ENCODE results near the gene PIGZ.

Gene PIGZ

DNA sequence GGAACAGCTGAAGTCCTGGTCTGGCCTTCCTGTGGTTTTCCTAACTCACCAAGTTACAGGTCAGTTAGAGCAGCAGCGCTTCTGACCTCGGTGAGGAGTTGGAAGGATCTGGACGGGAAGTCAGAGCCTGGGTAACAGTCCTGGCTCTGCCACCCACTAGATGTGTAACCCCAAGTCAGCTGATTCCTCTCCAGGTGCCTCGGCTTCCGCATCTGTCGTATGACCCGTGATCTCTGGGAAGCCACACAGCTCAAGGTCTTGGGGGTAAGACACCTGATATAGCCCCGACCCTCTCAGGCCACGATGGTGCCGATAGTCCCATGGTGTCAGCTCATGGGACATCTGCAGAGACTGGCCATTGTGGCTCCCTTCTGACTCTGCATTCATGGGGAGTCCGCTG lies 8.3 kb upstream of the PIGZ start:
- DNase-seq = no peak

DNA sequence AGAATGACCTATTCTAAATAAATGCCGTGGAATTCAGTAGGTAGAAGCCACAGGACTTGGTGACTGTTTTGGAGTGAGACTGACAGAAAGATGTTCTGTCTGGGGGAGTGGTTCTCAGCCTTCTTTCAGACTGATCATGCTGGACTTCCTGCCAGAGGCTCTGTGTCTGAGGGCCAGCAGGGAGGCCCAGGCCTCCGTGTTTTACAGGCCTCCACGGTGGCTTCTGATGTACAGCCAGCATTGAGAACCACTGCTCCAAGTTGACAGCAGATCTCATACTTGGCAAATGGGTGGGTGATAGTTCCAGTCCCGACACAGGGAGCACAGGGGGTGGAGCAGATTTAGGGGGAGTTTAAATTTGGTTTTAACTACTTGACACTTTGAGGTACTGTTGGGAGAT lies 6.7 kb upstream of the PIGZ start:
- no peak for DNase-seq

DNA sequence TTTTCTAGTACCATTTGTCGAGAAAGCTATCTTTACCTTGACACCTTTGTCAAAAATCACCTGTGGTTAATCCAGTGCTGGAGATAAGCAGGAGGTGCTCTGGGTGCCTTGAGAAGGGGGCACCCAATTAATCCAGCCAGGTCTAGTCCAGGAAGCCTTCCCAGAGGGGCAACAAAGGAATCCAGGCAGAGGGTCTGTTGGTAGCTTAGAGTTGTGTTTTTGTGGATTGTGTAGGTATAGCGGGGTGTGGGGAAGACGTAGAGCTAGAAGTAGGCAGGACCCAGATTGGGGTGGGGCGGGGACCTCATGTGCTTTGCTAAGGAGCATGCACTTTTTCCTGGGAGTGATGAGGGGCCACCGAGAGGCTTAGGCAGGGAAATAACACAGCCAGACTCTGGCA lies 6.0 kb upstream of the PIGZ start:
- DNase-seq = no peak

DNA sequence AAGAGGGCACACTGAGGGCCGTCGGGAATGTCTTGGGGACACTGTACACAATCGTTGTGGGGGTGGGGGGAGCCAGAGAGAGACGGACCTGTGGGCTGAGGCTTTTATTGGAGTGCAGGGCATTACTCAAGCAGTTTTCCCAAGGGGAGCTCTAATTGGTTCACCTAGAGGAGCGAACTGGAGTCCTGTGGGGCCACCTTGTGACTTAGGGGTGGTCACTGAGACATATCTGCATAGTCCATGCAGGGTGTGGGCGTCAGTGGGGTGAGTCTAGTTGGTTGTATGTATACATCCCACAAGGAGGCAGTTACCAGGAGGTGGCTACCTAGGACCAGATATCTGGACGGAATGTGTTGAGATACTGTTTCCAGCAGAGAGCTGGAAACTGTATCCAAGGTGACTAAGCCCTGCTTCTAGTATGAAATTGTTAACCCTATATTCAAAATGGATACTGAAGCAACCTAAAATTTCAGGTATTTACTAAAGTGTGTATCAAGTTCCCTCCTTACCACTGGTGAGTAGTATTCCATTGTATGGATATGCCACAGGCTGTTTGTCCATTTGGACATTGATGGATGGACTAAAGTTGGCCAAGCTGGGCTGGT lies 2.6 kb upstream of the PIGZ start:
- no peak for DNase-seq

DNA sequence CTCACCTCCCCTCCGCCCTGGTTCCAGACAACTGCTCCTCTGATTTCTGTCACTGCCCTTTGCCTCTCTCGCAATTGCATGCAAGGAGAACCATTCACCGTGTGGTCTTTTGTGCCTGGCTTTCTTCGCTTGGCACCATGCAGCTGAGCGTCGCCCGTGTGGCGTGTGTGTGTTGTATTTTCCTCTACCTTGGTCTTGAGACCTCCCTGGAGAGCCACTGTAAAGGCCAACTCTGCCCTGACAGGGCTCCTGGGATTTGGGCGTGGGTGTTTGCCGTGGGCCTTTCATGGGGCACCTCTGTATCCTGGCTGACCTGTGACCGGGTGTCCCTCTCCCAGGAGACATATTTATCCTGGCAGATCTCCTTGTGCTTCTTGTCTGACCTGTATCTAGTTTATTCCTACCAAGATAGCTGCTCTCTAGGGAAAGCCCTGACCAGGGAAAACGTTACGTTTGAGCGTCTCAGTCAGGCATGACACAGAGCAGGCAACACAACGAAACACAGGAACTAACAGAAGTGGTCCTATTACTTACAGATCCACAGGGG lies 2.0 kb upstream of the PIGZ start:
- DNase-seq = no peak

DNA sequence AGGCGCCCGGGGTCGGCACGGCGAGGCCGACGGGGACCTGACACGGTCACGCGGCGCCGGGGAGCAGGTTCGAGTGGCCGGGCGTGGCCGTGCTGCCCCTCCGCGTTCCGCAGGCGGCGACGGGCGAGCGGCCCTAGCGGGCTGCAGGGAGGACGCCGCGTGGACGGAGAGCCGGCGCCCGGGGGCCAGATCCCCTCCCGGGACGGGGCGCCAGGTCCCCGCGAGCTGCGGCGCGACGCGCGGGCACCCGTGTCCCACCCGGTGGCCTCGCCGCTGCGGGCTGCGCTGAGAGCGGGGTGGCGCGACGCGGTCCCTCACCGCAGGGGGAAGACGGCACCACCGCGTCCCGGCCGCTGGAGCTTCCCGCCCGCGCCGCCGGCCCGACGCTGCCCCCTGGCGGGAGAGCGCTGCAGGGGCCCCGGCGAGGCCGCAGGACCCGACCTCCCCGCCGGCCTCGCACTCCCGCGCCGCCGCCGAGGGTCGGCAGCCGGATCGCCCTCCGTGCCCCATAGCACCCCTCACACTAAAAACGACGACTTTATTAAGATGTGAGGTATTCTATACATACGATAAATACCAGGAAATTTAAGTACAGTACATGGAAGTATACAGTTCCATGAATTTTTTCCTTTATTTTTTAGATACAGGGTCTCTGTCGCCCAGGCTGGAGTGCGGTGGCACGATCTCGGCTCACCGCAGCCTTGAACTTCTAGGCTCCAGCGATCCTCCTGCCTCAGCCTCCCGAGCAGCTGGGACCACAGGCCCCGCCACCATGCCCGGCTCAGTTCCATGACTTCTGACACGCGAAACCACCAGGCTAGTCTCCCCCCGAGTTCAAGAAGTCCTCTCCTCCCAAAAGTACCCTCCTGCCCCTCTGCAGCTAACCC lies 1.3 kb upstream of the PIGZ start:
- peak; percentile 94 for DNase-seq

DNA sequence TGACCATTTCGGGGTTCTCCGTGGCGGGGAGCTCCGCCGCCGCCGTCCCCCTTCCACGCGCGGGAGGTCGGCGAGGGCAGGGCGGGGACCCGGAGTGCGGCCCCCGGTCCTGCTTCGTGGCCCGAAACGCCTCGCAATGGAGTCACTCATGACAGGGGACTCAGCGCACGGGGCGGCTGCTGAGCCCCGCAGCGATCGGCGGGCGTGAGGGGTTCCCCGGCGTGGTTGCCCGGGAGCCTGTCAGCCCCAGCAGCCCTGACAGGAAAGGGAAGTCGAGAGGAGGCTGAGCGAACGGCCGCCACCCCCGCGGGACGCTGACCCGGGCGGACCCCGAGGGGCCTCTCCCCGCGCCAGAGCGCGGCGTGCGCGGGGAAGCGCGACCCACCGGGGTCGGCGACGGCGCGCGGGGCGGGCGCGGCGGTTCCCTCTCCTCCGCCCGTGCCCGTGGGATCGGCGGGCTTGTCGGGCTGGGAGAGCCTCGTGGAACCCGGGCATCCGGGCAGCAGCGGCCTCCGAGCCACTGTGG lies 564 bp upstream of the PIGZ start:
- DNase-seq = peak; percentile 63

DNA sequence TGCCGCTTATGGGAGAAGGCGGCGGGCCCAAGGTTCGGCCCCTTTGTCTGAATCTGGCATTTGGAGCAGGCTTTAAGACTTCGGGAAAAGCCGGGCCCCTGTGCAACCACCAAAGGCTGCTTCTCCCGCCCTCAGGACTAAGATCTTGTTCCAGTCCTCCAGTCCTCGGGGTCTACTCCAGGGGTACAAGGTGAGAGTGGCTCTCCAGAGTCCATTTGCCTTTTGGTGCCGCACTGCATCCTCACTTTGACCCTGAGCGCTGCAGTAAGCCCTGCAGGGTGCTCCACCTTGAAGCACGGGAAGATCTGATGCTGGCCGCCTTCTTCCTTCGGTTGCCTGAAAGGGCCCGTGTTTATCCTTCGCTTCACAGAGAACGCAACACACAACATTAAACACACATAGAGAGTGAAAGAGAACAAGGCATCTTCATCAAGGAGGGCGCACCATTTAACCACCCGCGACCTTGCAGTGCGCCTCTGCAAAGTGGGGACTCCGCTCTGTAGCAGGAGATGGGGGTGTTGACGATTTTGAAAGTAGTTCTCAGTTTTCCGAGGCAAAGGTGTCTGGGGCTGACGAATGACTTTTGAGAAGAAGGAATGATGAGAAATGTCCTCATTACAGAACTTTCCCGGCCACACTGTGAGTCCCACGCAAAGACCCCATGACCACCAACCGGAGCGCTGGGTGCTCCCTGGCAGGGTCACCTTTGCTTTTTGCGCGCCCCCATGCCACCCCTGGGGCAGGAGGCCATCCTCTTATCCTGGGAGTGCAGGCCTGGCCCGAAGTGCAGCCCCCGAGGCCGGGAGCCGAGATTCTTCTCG lies 1.0 kb downstream of the PIGZ start:
- no peak for DNase-seq

DNA sequence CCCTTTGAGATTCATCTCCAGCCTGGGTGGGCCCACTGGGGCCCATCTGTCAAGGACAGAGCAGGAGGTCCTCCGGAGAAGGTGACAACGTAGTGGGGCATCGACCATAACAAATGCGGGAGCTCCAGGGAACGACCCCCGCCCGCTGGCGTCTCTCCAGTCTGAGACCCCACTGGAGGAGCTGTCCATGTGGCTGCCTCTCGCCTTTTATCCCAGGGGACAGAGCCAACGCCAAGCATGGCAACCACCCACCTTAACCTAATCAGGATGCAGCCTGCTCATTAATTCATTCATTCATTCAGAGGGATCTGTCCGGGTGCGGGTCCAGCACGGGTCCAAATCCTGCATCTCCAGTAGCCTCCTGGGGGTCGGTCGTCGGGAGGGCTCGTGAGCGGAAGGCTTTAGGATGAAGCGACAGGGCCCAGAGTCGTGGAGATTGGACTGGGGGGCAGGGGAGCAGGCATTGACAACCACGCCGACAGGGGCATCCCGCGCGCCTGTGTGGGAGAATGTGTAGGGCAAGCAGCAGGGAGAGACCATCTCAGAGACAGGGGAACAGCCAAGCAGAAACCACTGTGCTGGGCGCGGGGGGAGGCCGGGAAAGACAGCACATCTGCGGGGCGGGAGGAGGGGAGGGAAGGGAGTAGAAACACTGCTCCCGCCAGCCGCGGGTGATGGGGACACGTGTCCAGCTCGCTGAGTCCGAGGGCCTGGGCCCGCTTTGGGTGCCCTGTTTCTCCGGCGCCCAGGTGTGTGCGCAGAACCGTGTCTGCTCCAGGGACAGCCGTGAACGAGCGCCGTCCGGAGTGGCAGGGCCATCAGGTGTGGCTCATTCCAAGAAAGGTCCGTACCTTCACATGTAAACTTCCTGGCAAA lies 1.9 kb downstream of the PIGZ start:
- no peak for DNase-seq

DNA sequence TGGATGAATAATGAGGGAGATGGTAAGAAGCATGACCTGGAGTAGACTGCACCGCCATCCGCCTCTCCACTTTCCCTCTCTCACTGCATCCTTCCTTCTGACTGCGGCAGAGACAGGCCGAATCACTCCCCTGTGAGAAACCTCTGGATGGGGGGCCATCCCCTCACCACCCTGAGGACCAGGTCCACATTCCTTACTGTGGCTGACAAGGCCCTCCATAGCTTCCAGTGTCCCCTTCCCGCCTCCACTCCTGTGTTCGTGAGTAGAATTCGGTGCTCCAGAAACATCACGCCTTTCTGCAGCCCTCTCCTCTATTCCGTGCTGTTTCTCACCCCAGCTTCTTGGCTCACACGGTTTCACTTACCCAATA lies 2.8 kb downstream of the PIGZ start:
- DNase-seq = no peak

DNA sequence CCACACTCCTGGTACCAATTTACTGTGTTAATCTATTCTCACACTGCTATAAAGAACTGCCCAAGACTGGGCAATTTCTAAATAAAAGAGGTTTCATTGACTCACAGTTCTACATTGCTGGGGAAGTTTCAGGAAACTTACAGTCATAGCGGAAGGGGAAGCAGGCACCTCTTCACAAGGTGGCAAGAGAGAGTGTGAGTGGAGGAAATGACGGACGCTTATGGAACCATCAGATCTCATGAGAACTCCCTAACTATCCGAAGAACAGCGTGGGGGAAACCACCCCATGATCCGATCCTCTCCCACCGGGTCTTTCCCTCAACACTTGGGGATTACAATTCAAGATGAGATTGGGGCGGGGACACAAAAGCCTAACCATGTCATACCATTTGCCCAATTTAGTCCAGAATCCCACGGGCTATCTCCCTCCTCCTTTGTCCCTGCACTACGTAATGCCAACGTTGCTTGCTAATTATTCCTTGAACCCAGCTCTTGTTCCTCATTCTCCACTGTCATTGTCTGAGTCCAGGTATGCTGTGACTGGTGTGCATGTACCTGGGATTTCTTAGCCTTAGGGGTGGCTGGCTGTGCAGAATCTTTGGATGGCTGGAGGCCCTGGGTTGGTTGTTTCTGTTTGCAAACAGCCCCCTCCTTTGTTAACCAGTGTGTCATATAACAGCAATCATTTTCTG lies 3.4 kb downstream of the PIGZ start:
- no peak for DNase-seq

DNA sequence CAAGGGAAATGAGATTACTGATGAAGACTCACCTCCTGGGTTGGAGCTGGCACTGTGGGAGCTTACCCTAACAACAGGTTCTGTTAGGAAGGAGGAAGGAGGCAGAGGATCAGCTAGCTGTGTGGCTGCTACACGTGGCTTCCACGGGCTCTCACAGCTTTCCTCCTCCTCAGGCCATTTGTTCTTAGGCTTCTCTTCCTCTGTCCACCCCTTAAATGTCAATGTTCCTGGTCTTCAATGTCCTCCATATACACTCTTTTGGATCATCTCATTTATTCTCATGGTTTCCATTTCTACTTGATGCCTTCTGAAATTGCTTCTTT lies 5.0 kb downstream of the PIGZ start:
- no peak for DNase-seq

DNA sequence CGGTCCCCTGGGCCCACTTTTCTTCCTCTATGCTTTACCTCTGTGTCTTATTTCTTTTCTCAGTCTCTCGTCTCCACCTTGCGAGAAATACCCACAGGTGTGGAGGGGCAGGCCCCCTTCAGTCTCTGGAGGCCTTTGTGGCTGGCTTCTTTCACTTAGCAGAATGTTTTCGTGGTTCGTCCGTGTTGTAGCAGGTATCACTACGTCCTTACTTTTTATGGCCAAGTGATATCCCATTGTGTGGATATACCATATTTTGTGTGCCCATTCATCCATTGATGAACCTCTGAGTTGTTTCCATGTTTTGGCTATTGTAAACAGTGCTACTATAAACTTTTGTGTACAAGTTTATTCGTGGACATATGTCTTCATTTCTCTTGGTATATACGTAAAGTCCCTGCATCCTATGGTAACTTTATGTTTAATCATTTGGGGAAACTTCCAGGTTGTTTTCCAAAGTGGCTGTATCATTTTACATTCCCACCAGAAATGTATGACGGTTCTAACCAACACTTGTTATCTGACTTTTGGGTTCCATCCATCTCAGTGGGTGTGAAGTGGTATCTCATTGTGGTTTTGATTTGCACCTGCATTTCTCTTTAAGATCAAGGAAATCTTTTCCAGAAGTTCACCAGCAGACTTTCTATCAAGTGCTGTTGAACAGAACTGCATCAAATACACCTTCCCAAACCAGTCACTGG lies 5.6 kb downstream of the PIGZ start:
- DNase-seq = no peak

DNA sequence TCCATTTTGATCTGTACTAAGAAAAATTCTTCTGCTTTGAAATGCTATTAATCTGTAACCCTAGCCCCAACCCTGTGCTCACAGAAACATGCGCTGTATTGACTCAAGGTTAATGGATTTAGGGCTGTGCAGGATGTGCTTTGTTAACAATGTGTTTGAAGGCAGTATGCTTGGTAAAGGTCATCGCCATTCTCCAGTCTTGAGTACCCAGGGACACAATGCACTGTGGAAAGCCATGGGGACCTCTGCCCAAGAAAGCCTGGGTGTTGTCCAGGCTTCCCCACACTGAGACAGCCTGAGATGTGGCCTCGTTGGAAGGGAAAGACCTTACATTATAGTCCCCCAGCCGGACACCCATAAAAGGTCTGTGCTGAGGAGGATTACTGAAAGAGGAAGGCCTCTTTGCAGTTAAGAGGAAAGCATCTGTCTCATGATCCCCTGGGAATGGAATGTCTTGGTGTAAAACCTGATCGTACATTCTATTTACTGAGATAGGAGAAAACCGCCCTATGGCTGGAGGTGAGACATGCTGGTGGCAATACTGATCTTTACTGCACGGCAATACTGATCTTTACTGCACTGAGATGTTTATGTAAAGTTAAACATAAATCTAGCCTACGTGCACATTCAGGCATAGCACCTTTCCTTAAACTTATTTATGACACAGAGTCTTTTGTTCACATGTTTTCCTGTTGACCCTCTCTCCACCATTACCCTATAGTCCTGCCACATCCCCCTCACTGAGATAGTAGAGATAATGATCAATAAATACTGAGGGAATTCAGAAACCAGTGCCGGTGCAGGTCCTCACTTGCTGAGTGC lies 6.3 kb downstream of the PIGZ start:
- no peak for DNase-seq

DNA sequence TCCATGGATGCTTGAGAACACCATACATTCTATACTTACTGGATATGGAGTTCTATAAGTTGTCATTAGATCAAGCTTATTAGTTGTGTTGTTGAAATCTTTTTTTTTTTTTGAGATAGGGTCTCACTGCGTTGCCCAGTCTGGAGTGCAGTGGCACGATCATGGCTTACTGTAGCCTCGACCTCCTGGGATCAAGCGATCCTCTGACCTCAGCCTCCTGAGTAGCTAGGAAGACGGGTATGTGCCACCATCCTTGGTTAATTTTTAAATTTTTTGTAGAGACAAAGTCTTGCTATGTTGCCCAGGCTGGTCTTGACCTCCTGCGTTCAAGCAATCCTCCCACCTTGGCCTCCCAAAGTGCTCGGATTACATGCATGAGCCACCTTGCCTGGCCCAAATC lies 13.8 kb downstream of the PIGZ start:
- no peak for DNase-seq

DNA sequence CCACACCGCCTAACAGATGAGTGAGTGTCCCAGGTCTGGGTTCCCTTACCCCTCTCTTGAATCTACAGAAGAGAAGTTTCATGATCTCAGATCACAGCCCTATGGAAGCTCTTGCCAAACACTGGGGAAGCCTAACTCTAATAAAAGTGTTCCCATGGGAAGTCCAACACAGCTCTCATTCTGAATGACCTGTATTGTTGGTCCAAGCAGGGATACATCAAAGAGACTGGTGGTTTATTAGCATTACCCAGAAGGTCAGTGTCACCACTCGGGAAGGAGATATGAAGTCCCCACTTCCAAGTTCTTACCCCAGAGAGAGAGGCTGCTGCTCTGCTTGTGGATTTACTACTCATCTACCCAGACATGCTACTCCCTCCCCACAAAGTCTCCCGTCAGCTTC lies 17.3 kb downstream of the PIGZ start:
- no peak for DNase-seq

DNA sequence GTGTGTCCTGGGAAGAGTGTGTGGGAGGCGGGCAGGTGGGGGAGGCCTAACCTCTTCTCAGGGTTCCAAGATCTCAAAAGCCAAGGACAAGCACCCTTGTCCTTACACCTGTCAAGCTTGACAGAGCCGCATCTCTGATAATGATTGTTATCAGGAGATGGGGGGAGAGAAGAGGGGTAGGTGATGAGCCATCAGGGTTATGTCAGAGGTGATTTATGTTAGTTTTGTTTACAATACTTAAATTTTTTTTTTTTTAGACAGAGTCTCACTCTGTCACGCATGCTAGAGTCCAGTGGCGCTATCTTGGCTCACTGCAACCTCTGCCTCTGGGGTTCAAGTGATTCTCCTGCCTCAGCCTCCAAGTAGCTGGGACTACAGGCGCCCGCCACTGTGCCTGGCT lies 18.9 kb downstream of the PIGZ start:
- no peak for DNase-seq

DNA sequence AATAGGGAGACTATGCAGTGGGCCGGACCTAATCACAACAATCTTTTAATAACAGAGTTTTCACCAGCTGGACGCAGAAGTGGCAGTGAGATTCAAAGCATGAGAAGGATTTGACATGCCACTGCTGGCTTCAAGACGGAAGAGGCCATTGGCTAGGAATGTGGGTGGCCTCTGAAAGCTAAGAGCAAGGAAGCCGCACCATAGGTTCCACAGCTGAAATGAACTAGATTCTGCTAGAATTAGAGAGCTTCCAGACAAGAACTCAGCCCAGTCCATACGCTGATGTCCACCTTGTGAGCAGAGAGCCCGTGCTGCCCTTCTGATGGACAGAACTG lies 19.4 kb downstream of the PIGZ start:
- no peak for DNase-seq

DNA sequence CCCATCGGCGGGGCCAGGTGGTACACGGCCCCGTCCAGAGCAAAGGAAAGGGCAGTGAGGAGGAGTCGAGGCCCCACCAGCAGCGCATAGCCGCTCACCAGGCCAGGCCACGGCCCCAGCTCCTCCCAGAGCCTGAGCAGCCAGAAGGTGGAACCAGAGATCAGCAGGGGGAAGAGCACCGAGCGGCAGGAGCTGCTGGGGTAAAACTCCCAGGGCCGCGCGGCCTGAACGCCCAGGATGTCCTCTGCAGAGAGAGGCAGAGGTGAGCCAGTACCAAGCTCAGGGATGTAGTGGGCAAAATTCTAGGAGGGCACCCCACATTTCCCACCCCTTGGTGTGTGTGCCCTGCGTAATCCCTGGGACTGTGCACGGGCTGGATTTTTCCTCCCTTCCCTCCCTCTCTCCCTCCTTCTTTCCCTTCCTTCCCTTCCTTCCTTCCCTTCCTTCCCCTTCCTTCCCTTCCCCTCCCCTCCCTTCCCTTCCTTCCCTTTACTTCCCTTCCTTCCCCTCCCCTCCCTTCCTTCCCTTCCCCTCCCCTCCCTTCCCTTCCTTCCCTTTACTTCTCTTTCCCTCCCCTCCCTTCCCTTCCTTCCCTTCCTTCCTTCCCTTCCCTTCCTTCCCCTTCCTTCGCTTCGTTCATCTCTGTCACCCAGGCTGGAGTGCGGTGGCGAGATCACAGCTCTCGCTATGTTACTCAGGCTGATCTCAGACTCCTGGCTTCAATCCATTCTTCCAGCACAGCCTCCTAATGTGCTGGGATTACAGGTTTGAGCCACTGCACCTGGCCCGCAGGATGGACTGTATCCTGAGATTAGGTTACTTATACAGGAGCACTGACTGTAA lies 20.0 kb downstream of the PIGZ start:
- no peak for DNase-seq
